ENCODE data around the gene PHAF1. TPM values are rescaled to one million over a fixed set of nuclear protein-coding genes. Genes with fewer than 3 reads are reported as not detected.

Gene PHAF1
- total and polyA plus RNA-seq, 2 of the 8 experiments (the other 6 are each of a cell fraction or from before 2014, with no cell fraction given): 18.6 to 26.4 TPM

DNA sequence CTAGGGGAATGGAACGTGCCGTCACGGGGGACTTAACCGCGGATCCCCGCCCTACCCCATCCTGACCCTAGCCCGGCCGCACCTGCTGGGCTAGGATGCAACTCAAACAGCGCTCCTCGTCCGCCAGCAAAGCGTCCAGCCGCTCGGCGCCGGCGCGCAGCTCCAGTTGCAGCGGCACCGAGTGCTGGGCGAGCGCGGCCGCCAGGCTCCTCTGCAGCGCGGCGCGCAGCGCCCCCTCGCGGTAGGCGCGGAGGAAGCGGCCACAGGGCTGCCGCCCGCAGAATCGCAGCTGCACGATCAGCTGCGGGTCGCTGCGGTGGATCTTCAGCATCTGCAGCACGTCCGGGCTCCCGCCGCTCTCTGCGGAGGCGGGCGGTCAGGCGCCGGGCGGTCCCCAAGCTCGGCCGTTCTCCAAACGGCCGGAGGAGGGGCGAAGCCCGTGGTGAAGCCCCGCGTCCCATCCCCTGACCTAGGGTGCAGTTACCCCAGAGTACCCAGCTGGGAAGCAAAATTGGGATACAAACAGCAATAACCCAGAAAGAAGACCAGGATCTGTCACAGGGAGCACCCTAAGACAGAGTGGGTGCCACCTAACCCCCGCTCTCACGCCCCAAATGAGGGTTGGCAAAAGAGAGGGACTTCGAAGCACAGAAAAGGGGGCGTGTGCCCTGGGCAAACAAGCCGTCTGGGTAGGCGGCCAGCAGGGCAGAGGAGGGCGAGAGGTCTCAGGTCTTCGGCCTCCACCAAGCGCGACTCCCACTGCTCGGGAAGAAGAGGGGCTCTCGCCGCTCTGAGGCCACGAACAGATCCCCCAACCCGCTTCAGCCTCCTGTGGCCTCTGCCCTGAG, 45.8 kb downstream of the PHAF1 start (continued):
- TF ChIP-seq EP300 (IDR thresholded peaks at IDR 0.05; ENCODE audit: borderline replicate concordance in 1 of 2, low read depth in 2 of 2, low read length in 2 of 2): no peak; a peak in 1 of 3 replicates
- TF ChIP-seq, protein P1, sequence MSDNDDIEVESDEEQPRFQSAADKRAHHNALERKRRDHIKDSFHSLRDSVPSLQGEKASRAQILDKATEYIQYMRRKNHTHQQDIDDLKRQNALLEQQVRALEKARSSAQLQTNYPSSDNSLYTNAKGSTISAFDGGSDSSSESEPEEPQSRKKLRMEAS (IDR thresholded peaks at IDR 0.05): peak; percentile 49
- TF ChIP-seq, protein P2, sequence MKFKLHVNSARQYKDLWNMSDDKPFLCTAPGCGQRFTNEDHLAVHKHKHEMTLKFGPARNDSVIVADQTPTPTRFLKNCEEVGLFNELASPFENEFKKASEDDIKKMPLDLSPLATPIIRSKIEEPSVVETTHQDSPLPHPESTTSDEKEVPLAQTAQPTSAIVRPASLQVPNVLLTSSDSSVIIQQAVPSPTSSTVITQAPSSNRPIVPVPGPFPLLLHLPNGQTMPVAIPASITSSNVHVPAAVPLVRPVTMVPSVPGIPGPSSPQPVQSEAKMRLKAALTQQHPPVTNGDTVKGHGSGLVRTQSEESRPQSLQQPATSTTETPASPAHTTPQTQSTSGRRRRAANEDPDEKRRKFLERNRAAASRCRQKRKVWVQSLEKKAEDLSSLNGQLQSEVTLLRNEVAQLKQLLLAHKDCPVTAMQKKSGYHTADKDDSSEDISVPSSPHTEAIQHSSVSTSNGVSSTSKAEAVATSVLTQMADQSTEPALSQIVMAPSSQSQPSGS (IDR thresholded peaks at IDR 0.05; ENCODE audit: low read length): no peak
- no peak for TF ChIP-seq PHF8 (conservative IDR thresholded peaks at IDR 0.05; ENCODE audit: low read depth, low read length)
- TF ChIP-seq POLR2AphosphoS5 (IDR thresholded peaks at IDR 0.05; ENCODE audit: low read depth, low read length): no peak
- no peak for TF ChIP-seq BCL11A (IDR thresholded peaks at IDR 0.05; ENCODE audit: low read depth in 2 of 2, low read length in 2 of 2)
- no peak for TF ChIP-seq GTF2F1 (IDR thresholded peaks at IDR 0.05; ENCODE audit: borderline replicate concordance, low read depth, low read length)
- TF ChIP-seq SP4 (IDR thresholded peaks at IDR 0.05; ENCODE audit: low read length): no peak
- no peak for TF ChIP-seq CTBP2 (IDR thresholded peaks at IDR 0.05; ENCODE audit: borderline replicate concordance, insufficient read depth, insufficient read length, low read length)
- TF ChIP-seq GABPA (IDR thresholded peaks at IDR 0.05; ENCODE audit: borderline replicate concordance, insufficient read depth, low read length): peak; percentile 78
- no peak for TF ChIP-seq KDM5A (IDR thresholded peaks at IDR 0.05; ENCODE audit: low read length)
- peak; percentile 31; the same call in 1 of the 2 replicates for TF ChIP-seq TEAD4 (IDR thresholded peaks at IDR 0.05; ENCODE audit: low read depth, low read length)
- TF ChIP-seq CHD1 (IDR thresholded peaks at IDR 0.05; ENCODE audit: low read depth, low read length): no peak
- TF ChIP-seq, protein P3, sequence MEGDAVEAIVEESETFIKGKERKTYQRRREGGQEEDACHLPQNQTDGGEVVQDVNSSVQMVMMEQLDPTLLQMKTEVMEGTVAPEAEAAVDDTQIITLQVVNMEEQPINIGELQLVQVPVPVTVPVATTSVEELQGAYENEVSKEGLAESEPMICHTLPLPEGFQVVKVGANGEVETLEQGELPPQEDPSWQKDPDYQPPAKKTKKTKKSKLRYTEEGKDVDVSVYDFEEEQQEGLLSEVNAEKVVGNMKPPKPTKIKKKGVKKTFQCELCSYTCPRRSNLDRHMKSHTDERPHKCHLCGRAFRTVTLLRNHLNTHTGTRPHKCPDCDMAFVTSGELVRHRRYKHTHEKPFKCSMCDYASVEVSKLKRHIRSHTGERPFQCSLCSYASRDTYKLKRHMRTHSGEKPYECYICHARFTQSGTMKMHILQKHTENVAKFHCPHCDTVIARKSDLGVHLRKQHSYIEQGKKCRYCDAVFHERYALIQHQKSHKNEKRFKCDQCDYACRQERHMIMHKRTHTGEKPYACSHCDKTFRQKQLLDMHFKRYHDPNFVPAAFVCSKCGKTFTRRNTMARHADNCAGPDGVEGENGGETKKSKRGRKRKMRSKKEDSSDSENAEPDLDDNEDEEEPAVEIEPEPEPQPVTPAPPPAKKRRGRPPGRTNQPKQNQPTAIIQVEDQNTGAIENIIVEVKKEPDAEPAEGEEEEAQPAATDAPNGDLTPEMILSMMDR (IDR thresholded peaks at IDR 0.05; ENCODE audit: control extremely low read depth in 1 of 3, insufficient read depth in 1 of 3, low read depth in 1 of 3, low read length in 3 of 3): peak; percentile 94 to 98 (median 95)
- no peak for TF ChIP-seq POU5F1 (IDR thresholded peaks at IDR 0.05; ENCODE audit: low read depth, low read length)
- TF ChIP-seq CREB1 (IDR thresholded peaks at IDR 0.05): peak; percentile 8; the same call in 1 of the 2 replicates
- TF ChIP-seq CHD2 (IDR thresholded peaks at IDR 0.05; ENCODE audit: low read length): no peak

All from H1 (cell line).